ENCODE measurements around the gene PLXDC1.
A peak's percentile ranks its signal among the peaks of the same experiment; 100 is the strongest.

PLXDC1 gene

DNA sequence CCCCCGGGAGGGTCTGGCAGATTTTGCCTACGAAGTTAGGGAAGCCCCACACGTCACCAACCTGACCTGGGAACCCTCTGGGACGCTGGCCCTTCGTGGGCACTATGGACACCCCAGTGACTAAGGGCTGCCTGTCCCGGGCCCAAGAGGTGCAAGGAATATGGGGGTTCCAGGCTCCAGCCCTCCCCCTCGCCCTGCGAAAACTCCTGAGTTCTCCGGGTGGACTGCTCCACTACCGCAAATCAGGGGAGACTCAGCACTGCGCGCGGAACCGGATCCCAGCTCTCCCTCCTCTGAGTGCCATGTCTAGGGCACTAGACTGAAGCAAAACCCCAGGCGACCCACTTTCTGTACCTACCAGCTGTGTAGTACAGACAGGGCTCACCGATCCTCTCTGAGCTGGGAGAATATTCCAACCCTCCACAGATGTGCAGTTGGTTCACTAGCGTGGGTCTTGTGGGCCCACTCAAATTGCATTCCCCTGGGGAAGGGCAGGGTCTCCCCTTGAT lies 14.5 kb upstream of the PLXDC1 start, which contains the start of gene ARL5C:
ARL5C (minus strand) TSS at position 321 of the 509 bp plus-strand sequence. CDS start 401 bp downstream, outside the sequence.
- H3K4me3 ChIP-seq (ENCODE audit: insufficient read length, low read depth), result peak within 1 kb of the TSS; percentile 6
- no peak for TF ChIP-seq YY1 (IDR thresholded peaks at IDR 0.05; ENCODE audit: insufficient read depth, insufficient read length)
- no peak for TF ChIP-seq SUZ12 (IDR thresholded peaks at IDR 0.05; ENCODE audit: extremely low read depth, insufficient read depth, insufficient read length)
- TF ChIP-seq ZNF274 (IDR thresholded peaks at IDR 0.05; ENCODE audit: low read depth, low read length), result no peak

GRCh38 chr17:39165178-39165840 lies 13.9 kb upstream of the PLXDC1 start:
- DNase-seq (ENCODE audit: low read depth, low spot score), result no peak
- Histone ChIP-seq H3K9ac (ENCODE audit: insufficient read length, low read depth) (peak overlapping the region; percentile 66), H3K9me3 (ENCODE audit: insufficient read depth, low read length) (no peaks in the 10 kb centered on the region), H3K36me3 (ENCODE audit: insufficient read depth, insufficient read length, low read length) (no peaks in the 10 kb centered on the region), H3K4me3 (ENCODE audit: insufficient read length, low read depth) (no peak overlapping the region), H3K4me1 (ENCODE audit: insufficient read depth, insufficient read length) (peaks cover 26% of the 10 kb centered on the region), H3K27me3 (ENCODE audit: insufficient read depth, insufficient read length) (no peaks in the 10 kb centered on the region)
- TF ChIP-seq SUZ12 (IDR thresholded peaks at IDR 0.05; ENCODE audit: extremely low read depth, insufficient read depth, insufficient read length) (no peak), ZNF274 (IDR thresholded peaks at IDR 0.05; ENCODE audit: low read depth, low read length) (no peak), YY1 (IDR thresholded peaks at IDR 0.05; ENCODE audit: insufficient read depth, insufficient read length) (no peak)

More for the DNA sequence above, 14.5 kb upstream of the PLXDC1 start, which contains the start of gene ARL5C:
- no peak for DNase-seq (ENCODE audit: low read depth, low spot score)
- Histone ChIP-seq H3K4me1 (ENCODE audit: insufficient read depth, insufficient read length) (peaks cover 22% of the 10 kb centered on the region), H3K36me3 (ENCODE audit: insufficient read depth, insufficient read length, low read length) (no peaks in the 10 kb centered on the region), H3K27me3 (ENCODE audit: insufficient read depth, insufficient read length) (no peaks in the 10 kb centered on the region), H3K9ac (ENCODE audit: insufficient read length, low read depth) (peak within 1 kb of the TSS; percentile 66), H3K9me3 (ENCODE audit: insufficient read depth, low read length) (no peaks in the 10 kb centered on the region)

DNA sequence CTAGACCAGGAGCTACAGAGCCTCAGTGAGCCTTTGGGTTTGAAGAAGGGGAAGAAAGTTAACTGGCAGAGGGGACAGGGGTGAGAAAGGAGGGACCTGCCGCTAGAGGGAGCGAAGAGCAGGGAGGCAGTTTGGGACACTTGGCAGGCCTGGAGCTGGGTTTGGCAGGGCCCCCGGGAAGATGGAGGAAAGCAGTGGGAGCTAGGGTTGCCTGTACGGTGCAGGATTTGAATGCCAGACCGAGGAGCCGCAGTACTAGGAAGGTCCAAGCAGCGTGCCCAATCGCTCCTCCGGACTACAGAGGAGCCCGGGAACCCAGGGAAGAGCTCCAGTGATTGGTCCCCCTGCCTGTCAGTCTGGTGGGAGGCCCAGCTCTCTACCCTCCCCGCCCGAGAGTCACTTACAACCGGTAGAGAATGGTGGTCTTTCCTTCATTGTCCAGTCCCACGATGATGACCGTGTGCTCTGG lies 13.3 kb upstream of the PLXDC1 start:
- Histone ChIP-seq H3K4me3 (ENCODE audit: insufficient read length, low read depth) (no peak overlapping the region), H3K27me3 (ENCODE audit: insufficient read depth, insufficient read length) (no peaks in the 10 kb centered on the region), H3K36me3 (ENCODE audit: insufficient read depth, insufficient read length, low read length) (no peaks in the 10 kb centered on the region), H3K4me1 (ENCODE audit: insufficient read depth, insufficient read length) (peaks cover 23% of the 10 kb centered on the region), H3K9ac (ENCODE audit: insufficient read length, low read depth) (peak overlapping the region; percentile 66), H3K9me3 (ENCODE audit: insufficient read depth, low read length) (no peaks in the 10 kb centered on the region)
- no peak for DNase-seq (ENCODE audit: low read depth, low spot score)
- no peak for TF ChIP-seq ZNF274 (IDR thresholded peaks at IDR 0.05; ENCODE audit: low read depth, low read length)
- TF ChIP-seq YY1 (IDR thresholded peaks at IDR 0.05; ENCODE audit: insufficient read depth, insufficient read length), result no peak
- TF ChIP-seq SUZ12 (IDR thresholded peaks at IDR 0.05; ENCODE audit: extremely low read depth, insufficient read depth, insufficient read length), result no peak

DNA sequence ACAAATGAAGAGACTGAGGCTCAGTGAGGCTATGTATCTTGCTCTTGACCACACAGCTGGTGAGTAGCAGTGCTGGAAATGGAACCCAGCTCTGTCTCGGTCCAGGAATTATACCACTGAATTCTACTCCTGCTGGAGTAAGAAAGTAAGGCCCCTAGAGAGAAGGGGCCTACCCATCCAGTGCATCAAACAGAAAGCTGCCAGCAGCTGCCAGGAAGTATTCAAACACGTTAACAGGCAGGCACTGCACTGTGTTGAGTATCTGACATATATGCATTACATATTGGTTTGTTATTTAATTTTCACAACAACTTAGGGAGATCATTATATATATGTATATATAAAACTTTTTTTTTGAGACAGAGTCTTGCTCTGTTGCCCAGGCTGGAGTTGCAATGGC lies 10.5 kb upstream of the PLXDC1 start:
- DNase-seq (ENCODE audit: low read depth, low spot score), result no peak
- no peaks in the 10 kb centered on the region for H3K9me3 ChIP-seq (ENCODE audit: insufficient read depth, low read length)
- H3K36me3 ChIP-seq (ENCODE audit: insufficient read depth, insufficient read length, low read length), result no peaks in the 10 kb centered on the region
- H3K4me1 ChIP-seq (ENCODE audit: insufficient read depth, insufficient read length), result peaks cover 23% of the 10 kb centered on the region
- no peaks in the 10 kb centered on the region for H3K27me3 ChIP-seq (ENCODE audit: insufficient read depth, insufficient read length)
- TF ChIP-seq ZNF274 (IDR thresholded peaks at IDR 0.05; ENCODE audit: low read depth, low read length) (no peak), YY1 (IDR thresholded peaks at IDR 0.05; ENCODE audit: insufficient read depth, insufficient read length) (no peak), SUZ12 (IDR thresholded peaks at IDR 0.05; ENCODE audit: extremely low read depth, insufficient read depth, insufficient read length) (no peak)
- no peak overlapping the region for H3K4me3 ChIP-seq (ENCODE audit: insufficient read length, low read depth)
- H3K9ac ChIP-seq (ENCODE audit: insufficient read length, low read depth), result no peak overlapping the region

- Histone ChIP-seq H3K4me1 (ENCODE audit: insufficient read depth, insufficient read length) (peaks cover 13% of the 10 kb centered on the region), H3K9ac (ENCODE audit: insufficient read length, low read depth) (no peak overlapping the region), H3K9me3 (ENCODE audit: insufficient read depth, low read length) (no peaks in the 10 kb centered on the region), H3K27me3 (ENCODE audit: insufficient read depth, insufficient read length) (no peaks in the 10 kb centered on the region), H3K4me3 (ENCODE audit: insufficient read length, low read depth) (no peak overlapping the region), H3K36me3 (ENCODE audit: insufficient read depth, insufficient read length, low read length) (no peaks in the 10 kb centered on the region)
- no peak for DNase-seq (ENCODE audit: low read depth, low spot score)
- TF ChIP-seq ZNF274 (IDR thresholded peaks at IDR 0.05; ENCODE audit: low read depth, low read length) (no peak), YY1 (IDR thresholded peaks at IDR 0.05; ENCODE audit: insufficient read depth, insufficient read length) (no peak), SUZ12 (IDR thresholded peaks at IDR 0.05; ENCODE audit: extremely low read depth, insufficient read depth, insufficient read length) (no peak)
Measured at GRCh38 chr17:39158623-39159022, 7.2 kb upstream of the PLXDC1 start.

GRCh38 chr17:39156491-39156890 lies 5.1 kb upstream of the PLXDC1 start:
- DNase-seq (ENCODE audit: low read depth, low spot score), result no peak
- no peak overlapping the region for H3K4me3 ChIP-seq (ENCODE audit: insufficient read length, low read depth)
- peaks cover 8% of the 10 kb centered on the region for H3K27me3 ChIP-seq (ENCODE audit: insufficient read depth, insufficient read length)
- no peaks in the 10 kb centered on the region for H3K9me3 ChIP-seq (ENCODE audit: insufficient read depth, low read length)
- TF ChIP-seq ZNF274 (IDR thresholded peaks at IDR 0.05; ENCODE audit: low read depth, low read length) (no peak), YY1 (IDR thresholded peaks at IDR 0.05; ENCODE audit: insufficient read depth, insufficient read length) (no peak), SUZ12 (IDR thresholded peaks at IDR 0.05; ENCODE audit: extremely low read depth, insufficient read depth, insufficient read length) (no peak)
- no peaks in the 10 kb centered on the region for H3K36me3 ChIP-seq (ENCODE audit: insufficient read depth, insufficient read length, low read length)
- H3K9ac ChIP-seq (ENCODE audit: insufficient read length, low read depth), result no peak overlapping the region
- peaks cover 13% of the 10 kb centered on the region for H3K4me1 ChIP-seq (ENCODE audit: insufficient read depth, insufficient read length)

DNA sequence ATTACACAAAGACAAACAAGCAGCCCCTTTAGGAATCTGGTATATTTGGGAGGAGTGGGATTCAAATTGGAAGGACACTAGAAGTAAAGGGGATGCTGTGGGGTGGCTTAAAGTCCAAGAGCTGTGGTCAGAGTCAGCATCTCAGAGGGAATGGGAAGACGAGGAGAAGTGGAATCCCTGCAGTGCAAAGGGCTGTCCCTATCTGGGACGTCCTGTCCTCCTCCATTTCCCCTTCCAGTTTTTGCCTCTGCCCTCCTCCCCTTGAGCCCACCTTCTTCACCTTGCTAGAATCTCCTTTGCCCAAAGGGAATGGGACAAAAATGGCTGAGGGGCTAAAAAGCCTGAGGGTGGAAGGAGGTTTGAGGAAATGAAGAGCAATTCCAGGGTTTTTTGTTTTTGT lies 4.2 kb upstream of the PLXDC1 start:
- H3K27me3 ChIP-seq (ENCODE audit: insufficient read depth, insufficient read length), result peaks cover 15% of the 10 kb centered on the region
- H3K36me3 ChIP-seq (ENCODE audit: insufficient read depth, insufficient read length, low read length), result no peaks in the 10 kb centered on the region
- no peak for TF ChIP-seq ZNF274 (IDR thresholded peaks at IDR 0.05; ENCODE audit: low read depth, low read length)
- DNase-seq (ENCODE audit: low read depth, low spot score), result no peak
- H3K9ac ChIP-seq (ENCODE audit: insufficient read length, low read depth), result no peak overlapping the region
- peaks cover 11% of the 10 kb centered on the region for H3K4me1 ChIP-seq (ENCODE audit: insufficient read depth, insufficient read length)
- H3K9me3 ChIP-seq (ENCODE audit: insufficient read depth, low read length), result no peaks in the 10 kb centered on the region
- H3K4me3 ChIP-seq (ENCODE audit: insufficient read length, low read depth), result no peak overlapping the region

All from NT2/D1 (cell line).